K562 (cell line): ENCODE results near the gene PNMA8C. TPM values are rescaled to one million over a fixed set of nuclear protein-coding genes. Genes with fewer than 3 reads are reported as not detected.

ENCODE experiments used
- ATAC-seq: fragments of 200-7000 bp; cut with Tn5 transposase; 3 replicates; pipeline ENCODE4 v1.9.1; 2020; ENCODE audit warnings: moderate library complexity
- BruUV-seq: library from RNA; stranded (reverse); fragments of 400-500 nt; replicated peaks from 2 replicates; lab custom pipeline; 2021; lab: Mats Ljungman, UMichigan
- CTCF ChIA-PET: fragments of 300-600 bp; formaldehyde crosslinking; extraction: SDS; loops from one replicate; lab custom pipeline; 2021; ENCODE audit warnings: low intra/inter-chr PET ratio; lab: Yijun Ruan, JAX
- POLR2A ChIA-PET: fragments of 300-600, 350-650 bp; sonication (Branson Sonifier 250); formaldehyde crosslinking; extraction: SDS; loops from one replicate; lab custom pipeline; 2021; ENCODE audit warnings: antibody characterized with exemption, inconsistent platforms; lab: Yijun Ruan, JAX
- DNase-seq, 4 experiments: peaks; one replicate each; pipeline versions ENCODE4 v3.0.0 to v3.0.0-alpha.2; 2011 to 2018; ENCODE audit warnings: low spot score in 3 of 4, mixed read lengths in 3 of 4; ENCODE audit errors: extremely low read depth in 1 of 4
- FAIRE-seq: peaks from 2 replicates; lab custom pipeline; 2011; peaks lifted over from hg19 to GRCh38; lab: Jason Lieb, UNC
- H2AFZ ChIP-seq: 2 replicates; pipeline ENCODE4 v1.6.0; 2011; ENCODE audit warnings: low read depth, low read length, control low read depth, inconsistent platforms
- H3K27ac ChIP-seq: fragments of 200-600 bp; 3 replicates; pipeline ENCODE4 v1.8.0; 2011; ENCODE audit warnings: low read depth, mild to moderate bottlenecking, control low read depth, inconsistent platforms, low read length, moderate library complexity, mixed read lengths; ENCODE audit errors: extremely low read depth
- H3K27me3 ChIP-seq, 2 experiments: fragments of 300-600 bp in 1 of 2; 2 replicates in 1 of 2; 3 replicates in 1 of 2; pipeline versions ENCODE4 v1.6.0 to v1.8.0; 2011; ENCODE audit warnings: inconsistent platforms in 2 of 2, low read length in 2 of 2, mild to moderate bottlenecking in 1 of 2, mixed read lengths in 1 of 2, moderate library complexity in 1 of 2; ENCODE audit not compliant: control insufficient read depth in 2 of 2, insufficient read depth in 2 of 2
- H3K36me3 ChIP-seq: fragments of 300-600 bp; 3 replicates; pipeline ENCODE4 v1.8.0; 2011; ENCODE audit warnings: mild to moderate bottlenecking, low read length, inconsistent platforms; ENCODE audit not compliant: control insufficient read depth, insufficient read depth
- H3K4me1 ChIP-seq, 2 experiments: fragments of 200-600 bp in 1 of 2; replicated peaks in 1 of 2; 2 replicates in 1 of 2; 3 replicates in 1 of 2; pipeline versions ENCODE4 v1.5.1 to v1.8.0; 2011; ENCODE audit warnings: inconsistent platforms in 2 of 2, low read length in 2 of 2, mild to moderate bottlenecking in 1 of 2, mixed read lengths in 1 of 2, moderate library complexity in 1 of 2; ENCODE audit not compliant: control insufficient read depth in 2 of 2, insufficient read depth in 2 of 2
- H3K4me2 ChIP-seq: 2 replicates; pipeline ENCODE4 v1.6.1; 2011; ENCODE audit warnings: low read length, control low read depth, inconsistent platforms, mixed read lengths; ENCODE audit not compliant: insufficient read depth
- H3K4me3 ChIP-seq: fragments of 200-600 bp; sonication (generic), shearing (Covaris generic); 2 replicates; pipeline ENCODE4 v1.5.1; 2016; ENCODE audit warnings: control low read depth, inconsistent platforms
- H3K79me2 ChIP-seq: fragments of 200-600 bp; 3 replicates; pipeline ENCODE4 v1.8.0; 2011; ENCODE audit warnings: low read length, inconsistent platforms; ENCODE audit not compliant: control insufficient read depth, insufficient read depth
- H3K9ac ChIP-seq, 2 experiments: 2 replicates each; pipeline versions ENCODE4 v1.6.0 to v1.6.1; 2011; ENCODE audit warnings: low read depth in 2 of 2, low read length in 2 of 2, control low read depth in 1 of 2, inconsistent platforms in 1 of 2, mild to moderate bottlenecking in 1 of 2, mixed read lengths in 1 of 2; ENCODE audit not compliant: insufficient read depth in 1 of 2
- H3K9me1 ChIP-seq: one replicate; pipeline ENCODE4 v1.6.0; 2011; ENCODE audit warnings: inconsistent platforms, mild to moderate bottlenecking, low read length, moderate library complexity; ENCODE audit not compliant: control insufficient read depth, insufficient read depth
- H3K9me3 ChIP-seq: replicated peaks from 2 replicates; pipeline ENCODE4 v1.5.1; 2011; ENCODE audit warnings: low read depth, low read length, inconsistent platforms; ENCODE audit not compliant: control insufficient read depth, insufficient read depth
- H4K20me1 ChIP-seq: replicated peaks from 2 replicates; pipeline ENCODE4 v1.6.1; 2011; ENCODE audit warnings: low read length, inconsistent platforms, mixed read lengths; ENCODE audit not compliant: control insufficient read depth, insufficient read depth
- ARID1B ChIP-seq: fragments of 450-650 bp; IDR thresholded peaks from 2 replicates; pipeline ENCODE4 v1.6.1; 2016; ENCODE audit warnings: antibody characterized with exemption, mild to moderate bottlenecking, inconsistent platforms
- EZH2 ChIP-seq: IDR thresholded peaks from 2 replicates; pipeline ENCODE4 v1.6.1; 2012; ENCODE audit warnings: low read depth, mild to moderate bottlenecking, inconsistent platforms, low read length, borderline replicate concordance
- RAD21 ChIP-seq, 2 experiments: fragments of 250-450 bp in 1 of 2; fragments of 450-650 bp in 1 of 2; sonication (Bioruptor Pico) in 1 of 2; formaldehyde crosslinking in 1 of 2; IDR thresholded peaks in 1 of 2; conservative IDR thresholded peaks in 1 of 2; 2 replicates each; pipeline versions ENCODE4 v1.4.0 to v1.8.0; 2020 to 2022; ENCODE audit warnings: mild to moderate bottlenecking in 2 of 2, moderate library complexity in 1 of 2
- RFX5 ChIP-seq: IDR thresholded peaks from 2 replicates; pipeline ENCODE4 v1.6.1; 2011; ENCODE audit warnings: low read depth, mild to moderate bottlenecking, improper control_type of control experiment, low read length
- RFX7 ChIP-seq: fragments of 250-450 bp; sonication (Bioruptor Pico); IDR thresholded peaks from 2 replicates; pipeline ENCODE4 v1.5.1; 2021; ENCODE audit warnings: mild to moderate bottlenecking
- SIN3A ChIP-seq, 2 experiments: fragments of 150-350 bp in 1 of 2; IDR thresholded peaks; 2 replicates each; pipeline ENCODE4 v1.6.1; 2011 to 2016; ENCODE audit warnings: borderline replicate concordance in 2 of 2, low read depth in 2 of 2, low read length in 2 of 2, mild to moderate bottlenecking in 2 of 2, moderate library complexity in 2 of 2; ENCODE audit not compliant: control insufficient read depth in 1 of 2
- SNAPC5 ChIP-seq: fragments of 250-450 bp; sonication (Bioruptor Pico); IDR thresholded peaks from 2 replicates; pipeline ENCODE4 v1.8.0; 2021; ENCODE audit warnings: moderate library complexity, mild to moderate bottlenecking, inconsistent platforms
- ZBTB9 ChIP-seq: fragments of 450-650 bp; formaldehyde crosslinking; IDR thresholded peaks from 2 replicates; pipeline ENCODE4 v1.4.0; 2020; ENCODE audit warnings: mild to moderate bottlenecking, moderate library complexity
- ZC3H4 ChIP-seq: sonication (generic); formaldehyde crosslinking; IDR thresholded peaks from 2 replicates; pipeline ENCODE4 v1.9.0; 2021; ENCODE audit warnings: missing genetic modification reagents, borderline replicate concordance
- ZNF134 ChIP-seq: fragments of 250-450 bp; sonication (Bioruptor Pico); conservative IDR thresholded peaks from 2 replicates; pipeline ENCODE4 v1.4.0; 2020
- WGBS: fragments of 100-300 bp; shearing (Covaris generic); methylation state at CpG from one replicate; pipeline ENCODE4 v1.1.6; 2016; ENCODE audit warnings: low coverage, mixed read lengths; ENCODE audit not compliant: insufficient coverage; ENCODE audit errors: missing lambda C conversion rate; 5-methylcytosine and 5-hydroxymethylcytosine counted together
- in situ Hi-C: fragments of 300-500 bp; cut with MboI; formaldehyde crosslinking; loops from 4 replicates; pipeline ENCODE4 v1.15.0; 2018; ENCODE audit warnings: inconsistent platforms, mixed read lengths
- intact Hi-C: fragments of 100-400 bp; cut with micrococcal nuclease; formaldehyde crosslinking; loops from 2 replicates; pipeline ENCODE4 v1.14.2; 2022
- polyA plus RNA-seq, 8 experiments: library from polyadenylated mRNA; depleted of rRNA in 4 of 8; stranded (reverse) in 5 of 8; unstranded in 3 of 8; fragments of >200 nt; fragmentation: Nextera tagmentation in 2 of 8; fragmentation: Illumina TruSeq in 1 of 8; extraction: Ambion mirVana in 2 of 8; extraction: Trizol in 1 of 8; gene quantifications; 2 replicates each; pipeline versions ENCODE4 v1.2.1 to v1.2.3, GENCODE V29; 2011 to 2014; ENCODE audit warnings: inconsistent platforms in 1 of 8, missing spikeins in 1 of 8
- total RNA-seq, 7 experiments: library from RNA; depleted of rRNA in 6 of 7; stranded (reverse); fragments of >200 nt in 6 of 7; fragmentation: Illumina TruSeq in 2 of 7; extraction: Trizol in 2 of 7; gene quantifications; 2 replicates each; pipeline versions ENCODE4 v1.2.1 to v1.2.3, GENCODE V29; 2011 to 2021; ENCODE audit warnings: low replicate concordance in 1 of 7

The PNMA8C gene
- total and polyA plus RNA-seq, 9 of the 15 experiments (the other 6 are each of a cell fraction or from before 2014, with no cell fraction given), result 0.04 to 0.05 (median 0.05) TPM; not detected in 6

GRCh38 chr19:46381346-46381745 is 47.4 kb downstream of the PNMA8C start:
- Histone ChIP-seq H2AFZ (no peak overlapping the region), H3K36me3 (peaks cover 87% of the 10 kb centered on the region), H3K27me3 (no peaks in the 10 kb centered on the region), H3K9ac (no peak overlapping the region), H3K4me2 (no peak overlapping the region), H3K9me3 (no peaks in the 10 kb centered on the region), H4K20me1 (no peaks in the 10 kb centered on the region), H3K79me2 (0 out of 3 replicates have a peak, but pooled peaks cover 3% of the 10 kb centered on the region), H3K27ac (no peak overlapping the region), H3K9me1 (no peaks in the 10 kb centered on the region), H3K4me3 (no peak overlapping the region), H3K4me1 (0 out of 5 replicates have a peak, but pooled peaks cover 0 to 3% of the 10 kb centered on the region in 2 experiments)
- TF ChIP-seq RFX7 (no peak), ZBTB9 (CRISPR knock-in tag) (no peak), ARID1B (no peak), EZH2 (no peak), ZNF134 (CRISPR knock-in tag) (no peak), RAD21 (CRISPR knock-in tag; conservative IDR thresholded peaks at IDR 0.05 in 1 of 2, IDR thresholded peaks at IDR 0.05 in 1 of 2) (no peak), RFX5 (no peak), SIN3A (IDR thresholded peaks at IDR 0.05; ENCODE audit: borderline replicate concordance in 2 of 2, control insufficient read depth in 1 of 2, low read depth in 2 of 2, low read length in 2 of 2) (no peak), ZC3H4 (CRISPR knock-in tag) (no peak), SNAPC5 (CRISPR knock-in tag) (no peak)
- intact Hi-C loops (no loop called here), in situ Hi-C loops (loop anchor here (5.0 kb wide), 1 partner anchor 99 kb away; no protein-coding TSS in a partner anchor)
- WGBS, result 93% methylated on average over 2 of the region's 2 CpGs
- CTCF ChIA-PET, result no interaction called here
- ATAC-seq (no peak), FAIRE-seq (no peak), DNase-seq (no peak)
- POLR2A ChIA-PET, result no interaction called here
- no TSS peak for BruUV-seq
